Activated CD4-positive, alpha-beta memory T cell treated with anti-CD3 and anti-CD28 coated beads, Interleukin-2, amount 10 ng/mL, durations not matched to agents 7 days and 5 days (primary cell): ENCODE results near the gene CAPZB. TPM values are rescaled to one million over a fixed set of nuclear protein-coding genes. Genes with fewer than 3 reads are reported as not detected.

Source experiments
- CTCF ChIA-PET: fragments of 350-600 bp; sonication (Branson Sonifier 250); formaldehyde crosslinking; loops from one replicate; lab custom pipeline; 2021; ENCODE audit warnings: antibody characterized with exemption, inconsistent platforms; lab: Charles Lee
- POLR2A ChIA-PET: fragments of 350-600 bp; sonication (Branson Sonifier 250); formaldehyde crosslinking; loops from one replicate; lab custom pipeline; 2021; ENCODE audit warnings: antibody characterized with exemption; lab: Charles Lee
- DNase-seq: peaks from one replicate; pipeline ENCODE4 v3.0.0-alpha.2; 2020
- H3K27ac Mint-ChIP-seq: one replicate; pipeline ENCODE4 v1.8.0; 2021; ENCODE audit warnings: mild to moderate bottlenecking, mixed read lengths
- H3K27me3 Mint-ChIP-seq: one replicate; pipeline ENCODE4 v1.8.0; 2021; ENCODE audit warnings: mixed read lengths
- H3K36me3 Mint-ChIP-seq: one replicate; pipeline ENCODE4 v1.8.0; 2021; ENCODE audit warnings: low read depth, mixed read lengths
- H3K4me1 Mint-ChIP-seq: one replicate; pipeline ENCODE4 v1.8.0; 2021; ENCODE audit warnings: mixed read lengths
- H3K4me3 Mint-ChIP-seq: one replicate; pipeline ENCODE4 v1.8.0; 2021; ENCODE audit warnings: mild to moderate bottlenecking, mixed read lengths
- H3K9me3 Mint-ChIP-seq: one replicate; pipeline ENCODE4 v1.8.0; 2021; ENCODE audit warnings: mixed read lengths
- total RNA-seq, 2 experiments: library from RNA; stranded (reverse); gene quantifications; one replicate each; pipeline ENCODE4 v1.2.3, GENCODE V29; 2021

CAPZB gene
- total RNA-seq, 2 experiments from 2014 or later = 537 to 565 TPM

- Mint-ChIP-seq H3K27ac (no peak overlapping the region), H3K27me3 (no peaks in the 10 kb centered on the region), H3K4me3 (no peak overlapping the region), H3K4me1 (peaks cover 6% of the 10 kb centered on the region), H3K36me3 (peaks cover 6% of the 10 kb centered on the region), H3K9me3 (no peaks in the 10 kb centered on the region)
- DNase-seq = no peak
- ChIA-PET POLR2A (no interaction called here), CTCF (interaction anchor here (0.8 kb wide), 1 partner anchor 10 kb away, joined by 3 read pairs; no protein-coding TSS in a partner anchor)
Observed at GRCh38 chr1:19333587-19334354, 151.6 kb downstream of the CAPZB start.

GRCh38 chr1:19332832-19333231 is 152.5 kb downstream of the CAPZB start:
- ChIA-PET CTCF (interaction anchor here (0.6 to 0.8 kb wide), 2 partner anchors 11 to 139 kb away, joined by 3 to 4 read pairs; no protein-coding TSS in a partner anchor), POLR2A (no interaction called here)
- Mint-ChIP-seq H3K36me3 (peaks cover 2% of the 10 kb centered on the region), H3K4me1 (peaks cover 6% of the 10 kb centered on the region), H3K27me3 (no peaks in the 10 kb centered on the region), H3K4me3 (no peak overlapping the region), H3K27ac (no peak overlapping the region), H3K9me3 (no peaks in the 10 kb centered on the region)
- DNase-seq = no peak

GRCh38 chr1:19331262-19331878 is 154.0 kb downstream of the CAPZB start:
- POLR2A ChIA-PET = interaction anchor here (0.8 to 0.9 kb wide), 2 partner anchors 10 to 19 kb away, joined by 3 read pairs; partner anchors contain the start of genes AKR7A2 and SLC66A1
- H3K27ac Mint-ChIP-seq = no peak overlapping the region
- H3K27me3 Mint-ChIP-seq = no peaks in the 10 kb centered on the region
- no peaks in the 10 kb centered on the region for H3K36me3 Mint-ChIP-seq
- no peaks in the 10 kb centered on the region for H3K9me3 Mint-ChIP-seq
- no peak overlapping the region for H3K4me3 Mint-ChIP-seq
- CTCF ChIA-PET = interaction anchor here (0.5 to 0.7 kb wide), 2 partner anchors 10 to 328 kb away, joined by 3 to 6 read pairs; no protein-coding TSS in a partner anchor
- peaks cover 1% of the 10 kb centered on the region for H3K4me1 Mint-ChIP-seq
- DNase-seq = no peak

GRCh38 chr1:19330449-19331135 is 154.7 kb downstream of the CAPZB start:
- no peaks in the 10 kb centered on the region for H3K36me3 Mint-ChIP-seq
- ChIA-PET CTCF (interaction anchor here (0.5 to 0.7 kb wide), 2 partner anchors 11 to 329 kb away, joined by 3 to 6 read pairs; no protein-coding TSS in a partner anchor), POLR2A (interaction anchor here (0.8 to 1.0 kb wide), 2 partner anchors 18 kb away, joined by 3 read pairs; partner anchors contain the start of genes AKR7A2 and SLC66A1)
- no peaks in the 10 kb centered on the region for H3K27me3 Mint-ChIP-seq
- no peak overlapping the region for H3K4me3 Mint-ChIP-seq
- no peaks in the 10 kb centered on the region for H3K4me1 Mint-ChIP-seq
- H3K27ac Mint-ChIP-seq = no peak overlapping the region
- no peaks in the 10 kb centered on the region for H3K9me3 Mint-ChIP-seq
- DNase-seq = no peak

- Mint-ChIP-seq H3K4me3 (no peak overlapping the region), H3K9me3 (no peaks in the 10 kb centered on the region), H3K27me3 (no peaks in the 10 kb centered on the region), H3K27ac (no peak overlapping the region), H3K36me3 (no peaks in the 10 kb centered on the region), H3K4me1 (no peaks in the 10 kb centered on the region)
- CTCF ChIA-PET = no interaction called here
- POLR2A ChIA-PET = interaction anchor here (0.6 to 1.0 kb wide), 2 partner anchors 17 to 333 kb away, joined by 3 read pairs; partner anchors contain the start of genes AKR7A2 and SLC66A1
- no peak for DNase-seq
Observed at GRCh38 chr1:19329611-19330010, 155.7 kb downstream of the CAPZB start.

GRCh38 chr1:19329188-19329587 is 156.2 kb downstream of the CAPZB start:
- Mint-ChIP-seq H3K9me3 (no peaks in the 10 kb centered on the region), H3K36me3 (no peaks in the 10 kb centered on the region), H3K27me3 (no peaks in the 10 kb centered on the region), H3K4me3 (no peak overlapping the region), H3K27ac (no peak overlapping the region), H3K4me1 (no peaks in the 10 kb centered on the region)
- DNase-seq = no peak
- ChIA-PET CTCF (no interaction called here), POLR2A (interaction anchor here (0.6 kb wide), 1 partner anchor 332 kb away, joined by 3 read pairs; no protein-coding TSS in a partner anchor)

GRCh38 chr1:19328486-19328885 is 156.9 kb downstream of the CAPZB start:
- CTCF ChIA-PET = no interaction called here
- no peak for DNase-seq
- Mint-ChIP-seq H3K4me3 (no peak overlapping the region), H3K4me1 (no peaks in the 10 kb centered on the region), H3K27me3 (no peaks in the 10 kb centered on the region), H3K9me3 (no peaks in the 10 kb centered on the region), H3K27ac (no peak overlapping the region), H3K36me3 (no peaks in the 10 kb centered on the region)
- POLR2A ChIA-PET = no interaction called here

- Mint-ChIP-seq H3K4me3 (no peak overlapping the region), H3K27ac (no peak overlapping the region), H3K4me1 (no peaks in the 10 kb centered on the region), H3K27me3 (no peaks in the 10 kb centered on the region), H3K36me3 (no peaks in the 10 kb centered on the region), H3K9me3 (no peaks in the 10 kb centered on the region)
- DNase-seq = no peak
- CTCF ChIA-PET = no interaction called here
- POLR2A ChIA-PET = no interaction called here
Observed at GRCh38 chr1:19327736-19328135, 157.6 kb downstream of the CAPZB start.

- POLR2A ChIA-PET = no interaction called here
- Mint-ChIP-seq H3K27ac (no peak overlapping the region), H3K27me3 (no peaks in the 10 kb centered on the region), H3K4me3 (no peak overlapping the region), H3K36me3 (no peaks in the 10 kb centered on the region), H3K9me3 (no peaks in the 10 kb centered on the region), H3K4me1 (no peaks in the 10 kb centered on the region)
- no peak for DNase-seq
- CTCF ChIA-PET = no interaction called here
Observed at GRCh38 chr1:19327301-19327700, 158.0 kb downstream of the CAPZB start.

GRCh38 chr1:19326748-19327065 is 158.6 kb downstream of the CAPZB start:
- Mint-ChIP-seq H3K36me3 (no peaks in the 10 kb centered on the region), H3K27me3 (no peaks in the 10 kb centered on the region), H3K4me3 (no peak overlapping the region), H3K9me3 (no peaks in the 10 kb centered on the region), H3K4me1 (no peaks in the 10 kb centered on the region), H3K27ac (no peak overlapping the region)
- no peak for DNase-seq
- POLR2A ChIA-PET = no interaction called here
- CTCF ChIA-PET = no interaction called here

GRCh38 chr1:19325958-19326747 is 159.2 kb downstream of the CAPZB start:
- Mint-ChIP-seq H3K27me3 (no peaks in the 10 kb centered on the region), H3K4me1 (no peaks in the 10 kb centered on the region), H3K36me3 (no peaks in the 10 kb centered on the region), H3K9me3 (no peaks in the 10 kb centered on the region), H3K27ac (no peak overlapping the region), H3K4me3 (no peak overlapping the region)
- ChIA-PET POLR2A (no interaction called here), CTCF (interaction anchor here (0.5 kb wide), 1 partner anchor 275 kb away, joined by 3 read pairs; no protein-coding TSS in a partner anchor)
- no peak for DNase-seq

- H3K27me3 Mint-ChIP-seq = no peaks in the 10 kb centered on the region
- H3K9me3 Mint-ChIP-seq = no peaks in the 10 kb centered on the region
- H3K4me1 Mint-ChIP-seq = no peaks in the 10 kb centered on the region
- H3K4me3 Mint-ChIP-seq = no peak overlapping the region
- POLR2A ChIA-PET = no interaction called here
- no peak for DNase-seq
- no peak overlapping the region for H3K27ac Mint-ChIP-seq
- CTCF ChIA-PET = no interaction called here
- H3K36me3 Mint-ChIP-seq = no peaks in the 10 kb centered on the region
Observed at GRCh38 chr1:19325368-19325957, 159.9 kb downstream of the CAPZB start.
